Testis (tissue), 2 donors: Measurements from ENCODE around the gene SAV1.

ENCODE experiments used
- POLR2A ChIP-seq: fragments of 450-650 bp; IDR thresholded peaks from one replicate; pipeline ENCODE4 v1.6.1; 2017; ENCODE audit warnings: antibody characterized with exemption, mild to moderate bottlenecking, moderate library complexity
- TF ChIP-seq, protein P1 (sequence below), 3 experiments: fragments of 450-650 bp in 2 of 3; fragments of 200-600 bp in 1 of 3; sonication (generic) in 1 of 3; IDR thresholded peaks; one replicate each; pipeline ENCODE4 v1.5.1; 2016 to 2019; ENCODE audit warnings: antibody characterized with exemption in 3 of 3, mild to moderate bottlenecking in 2 of 3, moderate library complexity in 1 of 3

DNA sequence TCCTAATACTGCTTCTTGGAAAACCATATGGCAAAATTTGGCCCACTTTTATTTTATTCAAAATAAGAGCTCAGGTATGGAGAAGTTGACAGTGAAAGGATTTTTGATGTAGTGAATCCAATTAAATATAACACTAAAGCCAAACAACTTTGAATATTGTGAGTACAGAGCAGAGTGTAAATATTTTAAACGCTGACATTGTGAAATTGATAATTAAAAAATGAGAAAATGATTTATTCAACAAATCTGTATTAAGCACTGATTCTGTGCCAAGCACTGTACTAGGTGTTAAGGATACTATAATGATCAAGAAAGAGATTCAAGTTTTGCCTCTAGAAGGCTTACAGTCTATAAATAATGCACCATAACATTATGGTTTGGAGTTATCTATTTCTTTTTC lies 57.6 kb downstream of the SAV1 start:
- TF ChIP-seq, protein P1, sequence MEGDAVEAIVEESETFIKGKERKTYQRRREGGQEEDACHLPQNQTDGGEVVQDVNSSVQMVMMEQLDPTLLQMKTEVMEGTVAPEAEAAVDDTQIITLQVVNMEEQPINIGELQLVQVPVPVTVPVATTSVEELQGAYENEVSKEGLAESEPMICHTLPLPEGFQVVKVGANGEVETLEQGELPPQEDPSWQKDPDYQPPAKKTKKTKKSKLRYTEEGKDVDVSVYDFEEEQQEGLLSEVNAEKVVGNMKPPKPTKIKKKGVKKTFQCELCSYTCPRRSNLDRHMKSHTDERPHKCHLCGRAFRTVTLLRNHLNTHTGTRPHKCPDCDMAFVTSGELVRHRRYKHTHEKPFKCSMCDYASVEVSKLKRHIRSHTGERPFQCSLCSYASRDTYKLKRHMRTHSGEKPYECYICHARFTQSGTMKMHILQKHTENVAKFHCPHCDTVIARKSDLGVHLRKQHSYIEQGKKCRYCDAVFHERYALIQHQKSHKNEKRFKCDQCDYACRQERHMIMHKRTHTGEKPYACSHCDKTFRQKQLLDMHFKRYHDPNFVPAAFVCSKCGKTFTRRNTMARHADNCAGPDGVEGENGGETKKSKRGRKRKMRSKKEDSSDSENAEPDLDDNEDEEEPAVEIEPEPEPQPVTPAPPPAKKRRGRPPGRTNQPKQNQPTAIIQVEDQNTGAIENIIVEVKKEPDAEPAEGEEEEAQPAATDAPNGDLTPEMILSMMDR (IDR thresholded peaks at IDR 0.05), result no peak
- TF ChIP-seq POLR2A, result no peak
